Stimulated activated memory B cell treated with anti-CD40 and anti-IgM and Interleukin-4, amounts not matched to agents 10 μg/mL and 1 μg/mL and 100 μg/mL, for 72 hours (primary cell): ENCODE measurements around the gene TFDP1.
A peak's percentile ranks its signal among the peaks of the same experiment; 100 is the strongest.
"Not testable (repeated sequence)": the region's sequence is repeated elsewhere in the genome, so short reads cannot be mapped to it uniquely, and the experiment has no call there.

ENCODE experiments used
- ATAC-seq: fragments of 150-1000 bp; cut with Tn5 transposase; 2 replicates; pipeline ENCODE4 v1.10.0; 2021
- H3K27ac Mint-ChIP-seq: one replicate; pipeline ENCODE4 v1.8.0; 2022; ENCODE audit warnings: mild to moderate bottlenecking, mixed read lengths
- H3K27me3 Mint-ChIP-seq: one replicate; pipeline ENCODE4 v1.8.0; 2022; ENCODE audit warnings: mixed read lengths
- H3K36me3 Mint-ChIP-seq: one replicate; pipeline ENCODE4 v1.8.0; 2022; ENCODE audit warnings: mixed read lengths
- H3K4me1 Mint-ChIP-seq: one replicate; pipeline ENCODE4 v1.8.0; 2022; ENCODE audit warnings: mixed read lengths
- H3K4me3 Mint-ChIP-seq: one replicate; pipeline ENCODE4 v1.8.0; 2022; ENCODE audit warnings: mild to moderate bottlenecking, moderate library complexity, mixed read lengths
- H3K9me3 Mint-ChIP-seq: one replicate; pipeline ENCODE4 v1.8.0; 2022; ENCODE audit warnings: mixed read lengths

The TFDP1 gene

GRCh38 chr13:113621986-113622550 lies 37.5 kb downstream of the TFDP1 start:
- H3K27ac Mint-ChIP-seq, H3K27me3 Mint-ChIP-seq, H3K4me1 Mint-ChIP-seq, H3K9me3 Mint-ChIP-seq, H3K4me3 Mint-ChIP-seq, ATAC-seq: not testable (repeated sequence)
- H3K36me3 Mint-ChIP-seq = peaks cover 66% of the 10 kb centered on the region

GRCh38 chr13:113622791-113623490 lies 38.4 kb downstream of the TFDP1 start:
- ATAC-seq = no peak
- no peaks in the 10 kb centered on the region for H3K9me3 Mint-ChIP-seq
- no peaks in the 10 kb centered on the region for H3K27me3 Mint-ChIP-seq
- H3K36me3 Mint-ChIP-seq = peaks cover 71% of the 10 kb centered on the region
- H3K4me1 Mint-ChIP-seq = no peaks in the 10 kb centered on the region
- H3K4me3 Mint-ChIP-seq = no peak overlapping the region
- H3K27ac Mint-ChIP-seq = no peak overlapping the region

DNA sequence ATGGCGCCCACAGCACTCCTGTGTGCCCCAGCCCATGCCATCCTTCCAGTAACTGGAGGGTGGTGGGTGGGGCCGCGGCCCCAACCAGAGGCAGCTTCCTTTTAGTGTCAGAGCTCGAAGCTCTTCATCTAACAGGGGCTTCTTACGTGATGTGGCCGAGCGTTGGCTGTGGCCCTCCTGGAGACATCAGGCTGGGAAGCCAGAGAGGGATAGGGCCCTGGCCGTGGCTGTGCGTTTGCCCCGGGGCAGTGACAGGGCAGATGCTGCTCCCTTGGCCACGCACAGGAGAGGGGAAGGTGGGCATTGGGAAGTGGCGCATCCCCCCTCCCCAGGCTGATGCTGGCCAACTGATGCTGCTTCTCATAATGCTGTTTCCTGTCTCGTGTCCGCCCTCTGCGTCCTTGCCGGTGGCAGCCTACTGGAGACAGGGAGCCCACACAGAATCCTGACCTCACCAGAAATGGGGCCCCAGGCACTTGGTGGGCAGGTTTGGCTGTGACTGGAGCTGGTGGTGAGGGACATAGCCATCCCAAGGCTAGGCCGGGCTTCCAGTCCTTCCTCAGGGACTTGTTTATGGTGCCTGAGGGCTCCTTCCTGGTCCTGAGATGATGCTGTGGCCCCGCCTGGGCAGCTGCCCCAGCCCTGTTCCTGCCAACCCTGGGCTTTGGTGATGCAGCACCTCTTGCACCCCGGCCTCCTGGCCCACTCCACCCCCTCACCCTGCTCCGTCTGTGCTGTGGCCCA lies 39.1 kb downstream of the TFDP1 start:
- peak; percentile 8 for ATAC-seq
- H3K27me3 Mint-ChIP-seq = no peaks in the 10 kb centered on the region
- H3K36me3 Mint-ChIP-seq = peaks cover 71% of the 10 kb centered on the region
- H3K4me1 Mint-ChIP-seq = no peaks in the 10 kb centered on the region
- no peak overlapping the region for H3K4me3 Mint-ChIP-seq
- H3K9me3 Mint-ChIP-seq = no peaks in the 10 kb centered on the region
- no peak overlapping the region for H3K27ac Mint-ChIP-seq

- Mint-ChIP-seq H3K27me3 (no peaks in the 10 kb centered on the region), H3K27ac (no peak overlapping the region), H3K9me3 (no peaks in the 10 kb centered on the region), H3K4me1 (no peaks in the 10 kb centered on the region), H3K36me3 (peaks cover 76% of the 10 kb centered on the region), H3K4me3 (no peak overlapping the region)
- ATAC-seq = no peak
Observed at GRCh38 chr13:113624235-113624587, 39.7 kb downstream of the TFDP1 start.

- not testable (repeated sequence) for H3K4me3 Mint-ChIP-seq, H3K27me3 Mint-ChIP-seq, ATAC-seq, H3K27ac Mint-ChIP-seq, H3K9me3 Mint-ChIP-seq, H3K4me1 Mint-ChIP-seq
- H3K36me3 Mint-ChIP-seq = peaks cover 81% of the 10 kb centered on the region
Observed at GRCh38 chr13:113624640-113625304, 40.2 kb downstream of the TFDP1 start.

DNA sequence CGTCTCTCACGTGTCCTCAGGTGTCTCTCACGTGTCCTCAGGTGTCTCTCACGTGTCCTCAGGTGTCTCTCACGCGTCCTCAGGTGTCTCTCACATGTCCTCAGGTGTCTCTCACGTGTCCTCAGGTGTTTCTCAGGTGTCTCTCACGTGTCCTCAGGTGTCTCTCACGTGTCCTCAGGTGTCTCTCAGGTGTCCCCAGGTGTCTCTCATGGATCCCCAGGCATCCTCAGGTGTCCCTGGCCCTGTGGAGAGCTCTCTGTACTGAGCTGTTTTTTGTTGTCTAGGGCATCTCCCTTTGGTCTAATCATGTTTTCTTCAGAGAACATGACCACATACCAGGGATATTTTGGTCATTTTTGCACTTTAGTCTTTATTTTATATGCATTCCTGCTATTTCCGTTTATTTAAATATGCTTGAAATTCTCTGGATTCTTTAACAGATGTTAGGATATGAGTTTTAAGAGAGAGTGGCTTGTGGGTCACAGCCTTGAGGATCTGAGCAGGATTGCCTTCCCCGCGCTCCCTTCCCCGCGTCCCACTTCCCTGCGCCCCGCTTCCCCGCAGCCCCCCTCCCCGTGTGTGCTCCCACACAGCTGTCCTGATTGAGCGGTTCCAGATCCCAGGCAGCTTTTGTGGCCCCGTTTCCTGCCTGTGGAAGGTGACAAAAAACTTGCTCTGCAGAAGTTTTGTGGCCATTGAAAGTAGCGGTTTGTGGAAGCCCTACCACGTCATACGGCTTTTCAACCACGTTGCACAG lies 41.6 kb downstream of the TFDP1 start:
- no peak for ATAC-seq
- Mint-ChIP-seq H3K9me3 (no peaks in the 10 kb centered on the region), H3K4me3 (no peak overlapping the region), H3K4me1 (no peaks in the 10 kb centered on the region), H3K27ac (no peak overlapping the region), H3K36me3 (peaks cover 79% of the 10 kb centered on the region), H3K27me3 (no peaks in the 10 kb centered on the region)

DNA sequence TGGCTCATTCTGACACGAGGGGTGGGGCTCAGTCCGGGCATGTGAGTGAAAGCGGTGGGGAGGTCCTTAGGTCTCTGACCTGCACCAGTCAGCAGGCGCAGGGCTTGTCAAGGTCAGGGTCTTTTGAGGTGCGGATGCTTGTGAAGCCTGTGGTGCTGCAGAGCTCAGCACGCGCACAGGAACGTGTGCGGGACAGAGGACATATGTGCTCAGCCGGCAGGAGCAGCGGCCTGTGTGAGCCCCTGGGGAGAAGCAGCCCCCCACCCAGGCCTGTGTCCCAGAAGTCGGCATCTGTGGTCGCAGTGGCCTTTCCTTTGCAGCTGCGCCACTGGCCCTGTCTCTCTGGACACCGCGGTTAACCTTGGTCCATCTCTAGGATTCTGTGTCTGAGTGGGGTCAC lies 42.6 kb downstream of the TFDP1 start:
- H3K4me3 Mint-ChIP-seq = no peak overlapping the region
- peaks cover 81% of the 10 kb centered on the region for H3K36me3 Mint-ChIP-seq
- H3K27ac Mint-ChIP-seq = no peak overlapping the region
- no peaks in the 10 kb centered on the region for H3K27me3 Mint-ChIP-seq
- ATAC-seq = no peak
- H3K9me3 Mint-ChIP-seq = no peaks in the 10 kb centered on the region
- no peaks in the 10 kb centered on the region for H3K4me1 Mint-ChIP-seq

DNA sequence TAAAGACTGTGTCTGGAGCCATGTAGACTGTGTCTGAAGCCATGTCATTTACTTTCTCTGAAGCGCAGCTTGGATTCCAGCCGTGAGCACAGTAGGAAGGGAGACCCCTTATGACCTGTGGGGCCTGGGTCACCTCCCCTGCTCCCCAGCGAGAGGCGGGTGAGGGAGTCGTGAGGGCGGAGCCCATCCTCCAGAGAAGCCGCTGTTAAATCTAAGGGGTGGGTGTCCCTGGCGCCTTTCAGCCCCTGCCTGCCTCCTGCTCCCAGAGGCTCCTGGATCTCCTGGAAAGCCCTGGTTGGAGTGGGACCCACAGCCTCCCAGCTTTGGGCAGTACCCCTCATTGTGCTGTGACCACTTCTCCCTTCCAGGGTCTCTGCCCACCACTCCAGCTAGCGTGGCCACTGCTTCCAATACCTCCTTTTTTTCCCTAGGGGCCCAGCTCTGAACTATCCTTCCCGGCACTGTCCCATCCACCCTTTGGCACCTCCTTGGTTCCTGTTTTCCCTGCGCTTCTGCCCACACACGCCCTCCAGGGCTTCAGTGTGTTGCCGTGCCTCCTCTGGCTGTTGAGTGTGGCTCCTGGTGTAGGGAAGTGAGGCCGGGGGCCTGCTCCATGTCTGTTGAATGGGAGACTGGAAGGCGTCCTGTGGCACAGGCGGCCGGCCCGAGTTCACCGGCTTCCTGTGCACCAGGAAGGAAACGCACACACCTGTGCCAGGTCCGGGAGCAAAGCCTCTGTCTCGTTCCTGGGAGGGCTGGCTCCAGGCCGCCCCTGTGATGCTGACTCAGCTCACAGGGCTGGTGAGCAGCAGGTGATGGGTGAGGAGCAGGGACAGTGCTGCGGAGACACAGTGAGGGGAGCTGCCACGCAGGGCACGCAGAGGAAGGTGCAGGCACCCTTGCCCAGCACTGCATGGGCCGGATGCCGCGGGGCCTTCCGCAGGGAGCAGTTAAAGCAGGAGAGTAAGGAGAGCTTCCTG lies 44.0 kb downstream of the TFDP1 start:
- Mint-ChIP-seq H3K4me1 (no peaks in the 10 kb centered on the region), H3K27me3 (no peaks in the 10 kb centered on the region), H3K27ac (no peak overlapping the region), H3K4me3 (no peak overlapping the region), H3K36me3 (peaks cover 80% of the 10 kb centered on the region), H3K9me3 (no peaks in the 10 kb centered on the region)
- no peak for ATAC-seq

GRCh38 chr13:113629866-113630265 lies 45.3 kb downstream of the TFDP1 start:
- Mint-ChIP-seq H3K27ac (no peak overlapping the region), H3K36me3 (peaks cover 80% of the 10 kb centered on the region), H3K4me1 (no peaks in the 10 kb centered on the region), H3K9me3 (no peaks in the 10 kb centered on the region), H3K27me3 (no peaks in the 10 kb centered on the region), H3K4me3 (no peak overlapping the region)
- ATAC-seq = no peak

GRCh38 chr13:113630296-113630695 lies 45.7 kb downstream of the TFDP1 start:
- Mint-ChIP-seq H3K27me3 (no peaks in the 10 kb centered on the region), H3K4me1 (no peaks in the 10 kb centered on the region), H3K36me3 (peaks cover 79% of the 10 kb centered on the region), H3K27ac (no peak overlapping the region), H3K4me3 (no peak overlapping the region), H3K9me3 (no peaks in the 10 kb centered on the region)
- no peak for ATAC-seq

GRCh38 chr13:113630804-113631203 lies 46.3 kb downstream of the TFDP1 start:
- Mint-ChIP-seq H3K4me3 (no peak overlapping the region), H3K27me3 (no peaks in the 10 kb centered on the region), H3K27ac (no peak overlapping the region), H3K36me3 (peaks cover 78% of the 10 kb centered on the region), H3K4me1 (no peaks in the 10 kb centered on the region), H3K9me3 (no peaks in the 10 kb centered on the region)
- ATAC-seq = no peak

DNA sequence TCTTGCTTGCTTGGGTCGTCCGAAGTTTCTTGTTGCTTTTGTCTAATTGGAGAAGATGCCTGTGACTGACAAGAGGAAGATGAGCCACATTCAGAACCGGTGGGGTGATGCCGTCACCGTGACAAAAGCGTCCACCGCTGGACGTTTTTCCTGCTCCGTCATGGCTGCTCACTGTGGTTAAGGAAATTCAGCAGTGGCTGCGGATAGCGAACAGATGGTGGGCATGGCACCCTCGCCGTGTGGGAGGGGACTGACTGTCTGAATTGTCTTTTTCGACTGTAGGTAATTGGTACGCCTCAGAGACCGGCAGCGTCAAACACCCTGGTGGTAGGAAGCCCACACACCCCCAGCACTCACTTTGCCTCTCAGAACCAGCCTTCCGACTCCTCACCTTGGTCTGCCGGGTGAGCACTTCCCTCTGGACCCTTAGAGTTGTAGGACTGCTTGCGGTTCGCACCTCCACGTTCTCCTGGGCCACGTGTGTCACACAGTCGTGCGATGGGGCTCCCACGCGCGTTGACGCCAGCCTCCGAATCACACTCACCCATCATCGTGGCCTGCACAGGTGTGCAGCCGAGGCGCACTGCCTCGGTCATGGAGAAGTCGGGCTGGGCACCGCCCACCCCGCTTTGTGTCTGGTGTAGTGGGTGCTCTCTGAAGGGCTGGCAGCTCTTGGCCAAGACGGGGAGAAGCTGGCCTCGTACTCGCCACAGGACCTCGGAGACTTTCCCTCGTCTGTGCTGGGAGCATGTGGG lies 47.0 kb downstream of the TFDP1 start:
- H3K4me3 Mint-ChIP-seq = no peak overlapping the region
- peaks cover 78% of the 10 kb centered on the region for H3K36me3 Mint-ChIP-seq
- H3K27ac Mint-ChIP-seq = no peak overlapping the region
- H3K9me3 Mint-ChIP-seq = no peaks in the 10 kb centered on the region
- no peaks in the 10 kb centered on the region for H3K4me1 Mint-ChIP-seq
- H3K27me3 Mint-ChIP-seq = no peaks in the 10 kb centered on the region
- ATAC-seq = no peak

- no peak for ATAC-seq
- Mint-ChIP-seq H3K4me1 (no peaks in the 10 kb centered on the region), H3K4me3 (no peak overlapping the region), H3K9me3 (no peaks in the 10 kb centered on the region), H3K27me3 (no peaks in the 10 kb centered on the region), H3K27ac (no peak overlapping the region), H3K36me3 (peaks cover 81% of the 10 kb centered on the region)
Observed at GRCh38 chr13:113632706-113633484, 48.3 kb downstream of the TFDP1 start.
